ENCODE data around the gene DNAH9. TPM values are rescaled to one million over a fixed set of nuclear protein-coding genes. Genes with fewer than 3 reads are reported as not detected.

DNAH9 gene
- total and polyA plus RNA-seq, 2 donors = 0.09 to 0.48 TPM

DNA sequence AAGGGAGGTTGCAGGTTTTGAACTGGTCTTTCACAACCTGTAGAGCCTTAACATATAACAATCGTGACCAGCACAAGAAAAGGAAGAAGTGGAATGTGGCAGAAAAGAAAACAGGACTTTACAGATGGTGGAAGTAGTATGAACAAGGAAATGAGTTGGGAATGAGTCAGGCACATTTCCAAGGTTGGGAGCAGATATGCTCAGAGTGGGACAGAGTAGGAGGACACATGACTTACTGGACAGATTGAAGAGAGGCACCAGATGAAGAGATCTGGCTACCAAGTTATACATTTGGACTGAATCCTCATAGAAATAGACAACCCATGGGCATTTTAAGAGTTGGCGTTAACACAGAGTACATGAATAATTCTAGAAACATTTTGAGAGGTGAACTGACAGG is 303.7 kb downstream of the DNAH9 start:
- H3K4me1 ChIP-seq (ENCODE audit: control insufficient read depth in 2 of 2, insufficient read depth in 2 of 2, low read length in 2 of 2) = no peaks in the 10 kb centered on the region
- H3K4me3 ChIP-seq (ENCODE audit: low read length in 2 of 2) = no peak overlapping the region
- peaks cover 0 to 2% of the 10 kb centered on the region in 2 donors for H3K9me3 ChIP-seq (ENCODE audit: control insufficient read depth in 2 of 2, insufficient read depth in 1 of 2, low read length in 1 of 2)
- H3K27ac ChIP-seq (ENCODE audit: low read depth in 1 of 2, low read length in 1 of 2) = no peak overlapping the region
- 81% methylated on average over 2 of the region's 2 CpGs for WGBS
- H3K27me3 ChIP-seq (ENCODE audit: control insufficient read depth in 2 of 2, insufficient read depth in 1 of 2, low read length in 1 of 2) = no peaks in the 10 kb centered on the region
- DNase-seq (ENCODE audit: low read depth in 6 of 9, low spot score in 9 of 9) = no peak
- H3K36me3 ChIP-seq (ENCODE audit: control insufficient read depth in 2 of 2, insufficient read depth in 2 of 2, low read length in 1 of 2) = no peaks in the 10 kb centered on the region

DNA sequence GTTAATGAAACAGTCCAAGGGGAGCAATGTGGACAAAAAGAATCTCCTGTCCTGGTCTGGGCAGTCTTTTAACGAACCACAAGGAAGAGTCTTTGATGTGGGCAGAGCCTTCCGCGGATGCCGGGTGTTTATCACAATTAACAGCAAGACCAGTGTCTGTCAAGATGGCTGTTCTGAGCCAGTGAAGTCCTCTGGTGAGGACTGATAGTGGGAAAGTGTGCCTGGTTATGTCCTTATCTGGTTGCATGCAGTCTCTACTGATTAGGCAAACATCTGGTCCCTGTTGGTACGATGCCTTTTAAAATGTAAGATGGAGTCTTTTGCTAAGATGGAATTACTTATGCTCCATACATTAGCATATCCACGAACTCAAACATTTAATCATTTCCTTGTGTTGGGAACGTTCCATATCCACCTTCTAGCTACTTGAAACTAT is 310.5 kb downstream of the DNAH9 start:
- Histone ChIP-seq H3K27ac (ENCODE audit: low read depth in 1 of 2, low read length in 1 of 2) (no peak overlapping the region), H3K36me3 (ENCODE audit: control insufficient read depth in 2 of 2, insufficient read depth in 2 of 2, low read length in 1 of 2) (no peaks in the 10 kb centered on the region), H3K4me3 (ENCODE audit: low read length in 2 of 2) (no peak overlapping the region), H3K27me3 (ENCODE audit: control insufficient read depth in 2 of 2, insufficient read depth in 1 of 2, low read length in 1 of 2) (no peaks in the 10 kb centered on the region), H3K9me3 (ENCODE audit: control insufficient read depth in 2 of 2, insufficient read depth in 1 of 2, low read length in 1 of 2) (no peaks in the 10 kb centered on the region), H3K4me1 (ENCODE audit: control insufficient read depth in 2 of 2, insufficient read depth in 2 of 2, low read length in 2 of 2) (no peaks in the 10 kb centered on the region)
- WGBS = 42% methylated on average over 7 of the region's 7 CpGs
- DNase-seq (ENCODE audit: low read depth in 6 of 9, low spot score in 9 of 9) = no peak

DNA sequence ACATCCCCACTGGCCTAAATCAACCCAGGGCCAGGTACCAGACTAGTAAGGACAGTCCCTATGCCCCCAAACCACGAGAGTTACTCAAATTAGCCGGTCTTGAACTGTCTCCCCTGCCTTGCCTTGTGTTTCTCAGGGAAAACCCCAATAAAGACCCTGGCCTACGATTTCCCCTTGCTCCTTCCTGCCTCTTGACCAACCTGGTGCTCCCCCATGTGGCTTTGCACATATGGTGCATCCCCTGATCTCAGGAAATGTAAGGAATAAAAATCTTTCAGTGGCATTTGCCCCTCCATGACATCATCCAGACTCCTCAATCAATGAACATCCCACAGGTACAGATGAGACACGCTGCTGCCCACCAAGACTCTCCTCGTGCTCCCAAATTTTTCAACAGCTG is 311.1 kb downstream of the DNAH9 start:
- Histone ChIP-seq H3K9me3 (ENCODE audit: control insufficient read depth in 2 of 2, insufficient read depth in 1 of 2, low read length in 1 of 2) (no peaks in the 10 kb centered on the region), H3K27me3 (ENCODE audit: control insufficient read depth in 2 of 2, insufficient read depth in 1 of 2, low read length in 1 of 2) (no peaks in the 10 kb centered on the region), H3K4me1 (ENCODE audit: control insufficient read depth in 2 of 2, insufficient read depth in 2 of 2, low read length in 2 of 2) (no peaks in the 10 kb centered on the region), H3K27ac (ENCODE audit: low read depth in 1 of 2, low read length in 1 of 2) (no peak overlapping the region), H3K36me3 (ENCODE audit: control insufficient read depth in 2 of 2, insufficient read depth in 2 of 2, low read length in 1 of 2) (no peaks in the 10 kb centered on the region), H3K4me3 (ENCODE audit: low read length in 2 of 2) (no peak overlapping the region)
- WGBS = 71% methylated on average over 5 of the region's 5 CpGs
- DNase-seq (ENCODE audit: low read depth in 6 of 9, low spot score in 9 of 9) = no peak

DNA sequence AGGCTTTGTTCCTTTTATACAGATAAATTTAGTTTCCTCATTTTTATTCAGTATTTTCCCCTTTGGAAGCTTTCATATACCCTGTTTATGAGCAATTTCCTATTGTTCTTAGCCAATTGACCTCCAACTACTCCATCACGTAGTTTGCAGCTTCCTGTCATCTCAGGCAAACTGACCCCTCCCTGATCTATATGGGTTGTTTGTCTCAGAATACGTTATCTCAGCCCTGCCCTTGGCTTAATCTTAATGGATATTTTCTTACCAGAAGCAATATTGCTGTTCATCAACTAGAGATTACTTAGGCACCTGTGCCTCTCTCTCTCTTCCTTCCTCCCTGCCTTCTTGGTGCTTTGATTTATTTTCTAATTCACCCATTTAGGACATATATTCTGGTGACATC is 317.8 kb downstream of the DNAH9 start:
- Histone ChIP-seq H3K9me3 (ENCODE audit: control insufficient read depth in 2 of 2, insufficient read depth in 1 of 2, low read length in 1 of 2) (peaks cover 0 to 5% of the 10 kb centered on the region in 2 donors), H3K27ac (ENCODE audit: low read depth in 1 of 2, low read length in 1 of 2) (no peak overlapping the region), H3K27me3 (ENCODE audit: control insufficient read depth in 2 of 2, insufficient read depth in 1 of 2, low read length in 1 of 2) (no peaks in the 10 kb centered on the region), H3K4me1 (ENCODE audit: control insufficient read depth in 2 of 2, insufficient read depth in 2 of 2, low read length in 2 of 2) (no peaks in the 10 kb centered on the region), H3K4me3 (ENCODE audit: low read length in 2 of 2) (no peak overlapping the region), H3K36me3 (ENCODE audit: control insufficient read depth in 2 of 2, insufficient read depth in 2 of 2, low read length in 1 of 2) (no peaks in the 10 kb centered on the region)
- 17% methylated on average over 2 of the region's 2 CpGs for WGBS
- no peak for DNase-seq (ENCODE audit: low read depth in 6 of 9, low spot score in 9 of 9)

DNA sequence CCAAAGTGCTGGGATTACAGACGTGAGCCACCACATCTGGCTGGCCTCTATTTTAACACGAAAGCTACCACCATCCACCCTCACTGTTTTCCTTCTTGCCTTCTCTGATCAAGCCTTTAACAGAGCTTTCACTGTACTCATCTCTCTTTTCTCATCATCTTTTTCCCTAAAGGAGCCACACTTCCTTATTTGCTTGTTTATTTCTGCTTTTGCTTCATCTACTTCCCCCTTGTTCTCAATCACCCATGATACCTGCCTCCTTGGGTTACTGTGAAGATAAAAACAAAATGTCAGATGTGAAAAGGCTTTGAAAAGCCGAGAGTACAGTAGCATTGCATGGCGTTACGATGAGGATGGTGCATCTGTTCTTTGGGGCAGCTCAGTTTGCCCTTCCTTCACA is 319.1 kb downstream of the DNAH9 start:
- WGBS = 92% methylated on average over 5 of the region's 5 CpGs

DNA sequence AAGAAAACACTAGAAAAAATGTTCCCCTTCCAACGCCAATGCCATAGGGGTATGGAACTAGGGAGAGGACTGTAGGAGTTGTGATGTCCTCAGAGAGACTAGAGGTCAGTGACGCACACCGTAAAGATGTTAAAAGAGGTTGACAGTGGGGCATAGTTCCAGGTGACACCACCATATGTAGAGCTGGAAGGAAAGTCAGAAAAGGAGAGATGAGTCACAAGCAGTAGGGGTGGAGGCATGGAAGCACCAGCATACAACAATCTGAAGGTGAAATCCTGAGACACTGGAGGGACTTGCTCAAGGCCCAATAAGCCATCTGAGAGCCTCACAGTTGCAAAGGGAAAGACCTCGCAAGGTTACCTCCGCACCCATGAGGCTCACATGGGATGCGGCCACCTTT is 323.0 kb downstream of the DNAH9 start:
- peaks cover 0 to 5% of the 10 kb centered on the region in 2 donors for H3K9me3 ChIP-seq (ENCODE audit: control insufficient read depth in 2 of 2, insufficient read depth in 1 of 2, low read length in 1 of 2)
- H3K27ac ChIP-seq (ENCODE audit: low read depth in 1 of 2, low read length in 1 of 2) = no peak overlapping the region
- no peak for DNase-seq (ENCODE audit: low read depth in 6 of 9, low spot score in 9 of 9)
- no peaks in the 10 kb centered on the region for H3K36me3 ChIP-seq (ENCODE audit: control insufficient read depth in 2 of 2, insufficient read depth in 2 of 2, low read length in 1 of 2)
- WGBS = 96% methylated on average over 6 of the region's 6 CpGs
- H3K4me1 ChIP-seq (ENCODE audit: control insufficient read depth in 2 of 2, insufficient read depth in 2 of 2, low read length in 2 of 2) = no peaks in the 10 kb centered on the region
- H3K27me3 ChIP-seq (ENCODE audit: control insufficient read depth in 2 of 2, insufficient read depth in 1 of 2, low read length in 1 of 2) = no peaks in the 10 kb centered on the region
- H3K4me3 ChIP-seq (ENCODE audit: low read length in 2 of 2) = no peak overlapping the region

More for the DNA sequence above, 319.1 kb downstream of the DNAH9 start:
- peaks cover 0 to 5% of the 10 kb centered on the region in 2 donors for H3K9me3 ChIP-seq (ENCODE audit: control insufficient read depth in 2 of 2, insufficient read depth in 1 of 2, low read length in 1 of 2)
- H3K4me3 ChIP-seq (ENCODE audit: low read length in 2 of 2) = no peak overlapping the region
- no peaks in the 10 kb centered on the region for H3K4me1 ChIP-seq (ENCODE audit: control insufficient read depth in 2 of 2, insufficient read depth in 2 of 2, low read length in 2 of 2)
- no peak overlapping the region for H3K27ac ChIP-seq (ENCODE audit: low read depth in 1 of 2, low read length in 1 of 2)
- no peak for DNase-seq (ENCODE audit: low read depth in 6 of 9, low spot score in 9 of 9)
- no peaks in the 10 kb centered on the region for H3K27me3 ChIP-seq (ENCODE audit: control insufficient read depth in 2 of 2, insufficient read depth in 1 of 2, low read length in 1 of 2)
- H3K36me3 ChIP-seq (ENCODE audit: control insufficient read depth in 2 of 2, insufficient read depth in 2 of 2, low read length in 1 of 2) = no peaks in the 10 kb centered on the region

DNA sequence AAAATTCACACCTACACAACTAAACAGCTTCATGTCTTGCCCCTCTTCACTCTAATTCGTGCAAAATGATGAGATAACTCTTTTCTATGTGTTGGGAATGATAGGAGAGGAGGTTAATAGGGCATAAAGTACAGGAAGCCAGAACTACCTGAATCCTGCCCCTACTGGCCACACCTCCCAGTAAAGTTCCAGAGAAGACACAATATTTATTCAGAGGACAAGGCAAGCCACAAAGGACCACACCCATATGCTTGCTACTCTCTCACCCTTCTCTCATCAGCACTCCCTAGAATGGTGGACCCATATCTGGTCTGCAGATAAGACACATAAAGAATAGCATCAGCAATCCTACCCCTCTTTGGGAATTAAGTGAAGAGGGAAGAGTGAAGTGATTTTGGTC is 324.4 kb downstream of the DNAH9 start:
- Histone ChIP-seq H3K27ac (ENCODE audit: low read depth in 1 of 2, low read length in 1 of 2) (no peak overlapping the region), H3K27me3 (ENCODE audit: control insufficient read depth in 2 of 2, insufficient read depth in 1 of 2, low read length in 1 of 2) (no peaks in the 10 kb centered on the region), H3K4me3 (ENCODE audit: low read length in 2 of 2) (no peak overlapping the region), H3K36me3 (ENCODE audit: control insufficient read depth in 2 of 2, insufficient read depth in 2 of 2, low read length in 1 of 2) (no peaks in the 10 kb centered on the region), H3K9me3 (ENCODE audit: control insufficient read depth in 2 of 2, insufficient read depth in 1 of 2, low read length in 1 of 2) (peaks cover 0 to 5% of the 10 kb centered on the region in 2 donors), H3K4me1 (ENCODE audit: control insufficient read depth in 2 of 2, insufficient read depth in 2 of 2, low read length in 2 of 2) (no peaks in the 10 kb centered on the region)
- DNase-seq (ENCODE audit: low read depth in 6 of 9, low spot score in 9 of 9) = no peak
- 63% methylated on average over 1 of the region's 1 CpG for WGBS

DNA sequence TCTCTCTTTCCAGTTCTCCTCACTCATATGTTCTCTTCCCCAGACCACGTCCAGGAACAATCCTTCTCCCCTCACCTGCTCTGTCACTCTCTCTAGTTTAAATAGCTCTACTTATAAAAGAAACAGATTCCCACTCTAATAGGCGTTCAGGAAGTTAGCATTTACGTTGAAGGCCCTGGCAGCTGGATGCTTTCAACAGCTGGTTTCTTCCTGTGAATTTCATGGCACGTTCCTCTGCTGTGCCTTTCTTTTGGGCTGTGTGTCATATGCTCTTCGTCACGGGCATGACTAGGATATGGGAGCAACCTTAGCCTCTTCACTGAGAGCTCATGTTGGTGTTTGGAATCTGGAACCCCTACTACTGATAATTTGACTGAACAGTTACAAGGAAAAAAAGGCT is 325.8 kb downstream of the DNAH9 start:
- no peak overlapping the region for H3K4me3 ChIP-seq (ENCODE audit: low read length in 2 of 2)
- WGBS = 72% methylated on average over 6 of the region's 6 CpGs
- no peaks in the 10 kb centered on the region for H3K4me1 ChIP-seq (ENCODE audit: control insufficient read depth in 2 of 2, insufficient read depth in 2 of 2, low read length in 2 of 2)
- H3K36me3 ChIP-seq (ENCODE audit: control insufficient read depth in 2 of 2, insufficient read depth in 2 of 2, low read length in 1 of 2) = no peaks in the 10 kb centered on the region
- no peaks in the 10 kb centered on the region for H3K27me3 ChIP-seq (ENCODE audit: control insufficient read depth in 2 of 2, insufficient read depth in 1 of 2, low read length in 1 of 2)
- no peak overlapping the region for H3K27ac ChIP-seq (ENCODE audit: low read depth in 1 of 2, low read length in 1 of 2)
- peaks cover 0 to under 1% of the 10 kb centered on the region in 2 donors for H3K9me3 ChIP-seq (ENCODE audit: control insufficient read depth in 2 of 2, insufficient read depth in 1 of 2, low read length in 1 of 2)
- DNase-seq (ENCODE audit: low read depth in 6 of 9, low spot score in 9 of 9) = no peak

DNA sequence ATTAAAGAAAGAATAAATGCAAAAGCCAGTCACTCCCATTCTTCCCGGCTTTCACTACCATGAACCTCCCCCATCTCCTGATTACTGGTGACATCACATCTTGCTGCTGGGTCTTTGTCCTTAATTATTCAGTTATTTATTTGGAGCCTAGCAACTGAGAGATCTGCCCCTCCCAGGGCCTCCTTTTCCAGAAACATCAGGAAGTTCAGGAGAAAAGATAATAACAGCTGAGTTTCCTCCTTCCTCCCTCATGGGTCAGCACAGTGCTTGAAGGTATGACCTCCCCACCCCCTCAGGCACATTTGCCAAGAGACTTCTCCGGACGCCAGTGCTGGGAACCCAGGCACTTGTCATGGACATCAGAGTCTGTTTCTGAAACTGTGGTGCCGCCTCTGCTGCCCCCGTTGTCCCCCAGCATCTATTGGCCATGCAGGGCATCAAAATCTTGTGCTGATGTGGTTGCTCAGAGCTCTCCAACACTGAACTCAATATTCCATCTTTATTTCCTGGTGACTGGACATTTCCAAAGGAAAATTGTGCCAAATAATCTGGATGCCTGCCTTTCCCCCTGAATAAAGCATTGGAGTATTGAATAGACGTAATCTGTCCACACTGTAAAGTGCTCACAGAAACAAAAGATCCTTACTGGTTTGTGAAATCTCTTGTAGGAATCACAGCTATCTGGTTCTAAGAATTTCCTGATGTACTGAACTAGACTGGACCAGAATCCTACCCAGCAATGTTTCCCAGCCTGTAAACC is 327.2 kb downstream of the DNAH9 start:
- WGBS = 61% methylated on average over 6 of the region's 6 CpGs
- DNase-seq (ENCODE audit: low read depth in 6 of 9, low spot score in 9 of 9) = no peak
- H3K4me1 ChIP-seq (ENCODE audit: control insufficient read depth in 2 of 2, insufficient read depth in 2 of 2, low read length in 2 of 2) = no peaks in the 10 kb centered on the region
- H3K4me3 ChIP-seq (ENCODE audit: low read length in 2 of 2) = no peak overlapping the region
- H3K9me3 ChIP-seq (ENCODE audit: control insufficient read depth in 2 of 2, insufficient read depth in 1 of 2, low read length in 1 of 2) = no peaks in the 10 kb centered on the region
- no peaks in the 10 kb centered on the region for H3K36me3 ChIP-seq (ENCODE audit: control insufficient read depth in 2 of 2, insufficient read depth in 2 of 2, low read length in 1 of 2)
- no peaks in the 10 kb centered on the region for H3K27me3 ChIP-seq (ENCODE audit: control insufficient read depth in 2 of 2, insufficient read depth in 1 of 2, low read length in 1 of 2)
- no peak overlapping the region for H3K27ac ChIP-seq (ENCODE audit: low read depth in 1 of 2, low read length in 1 of 2)

Measured in thymus (tissue), 11 donors.